Measurements from ENCODE around the gene BABAM2.

Gene BABAM2

GRCh38 chr2:27921880-27922547 is 31.5 kb downstream of the BABAM2 start:
- 85 to 91% methylated on average over 2 to 4 of the region's 6 CpGs for WGBS, 2 experiments (ENCODE audit: insufficient coverage in 2 of 2)

GRCh38 chr2:27922842-27923241 is 32.3 kb downstream of the BABAM2 start:
- Histone ChIP-seq H3K9me3 (ENCODE audit: control insufficient read depth, low read length) (no peaks in the 10 kb centered on the region), H3K36me3 (ENCODE audit: control insufficient read depth, insufficient read depth, low read length) (no peaks in the 10 kb centered on the region), H3K4me1 (ENCODE audit: control insufficient read depth, insufficient read depth, low read length, poor library complexity, severe bottlenecking) (no peaks in the 10 kb centered on the region), H3K4me3 (ENCODE audit: extremely low read depth, insufficient read depth, low read length, poor library complexity, severe bottlenecking) (no peak overlapping the region), H3K27ac (ENCODE audit: low read depth, low read length, severe bottlenecking) (no peak overlapping the region)
- no CpG with 5 or more reads among the region's 1 CpG for WGBS, 2 experiments (ENCODE audit: insufficient coverage in 2 of 2)

More at GRCh38 chr2:27921880-27922547, 31.5 kb downstream of the BABAM2 start:
- no peaks in the 10 kb centered on the region for H3K36me3 ChIP-seq (ENCODE audit: control insufficient read depth, insufficient read depth, low read length)
- no peak overlapping the region for H3K27ac ChIP-seq (ENCODE audit: low read depth, low read length, severe bottlenecking)
- no peak overlapping the region for H3K4me3 ChIP-seq (ENCODE audit: extremely low read depth, insufficient read depth, low read length, poor library complexity, severe bottlenecking)
- H3K4me1 ChIP-seq (ENCODE audit: control insufficient read depth, insufficient read depth, low read length, poor library complexity, severe bottlenecking): no peaks in the 10 kb centered on the region
- no peaks in the 10 kb centered on the region for H3K9me3 ChIP-seq (ENCODE audit: control insufficient read depth, low read length)

- no peaks in the 10 kb centered on the region for H3K9me3 ChIP-seq (ENCODE audit: control insufficient read depth, low read length)
- no peak overlapping the region for H3K4me3 ChIP-seq (ENCODE audit: extremely low read depth, insufficient read depth, low read length, poor library complexity, severe bottlenecking)
- no peaks in the 10 kb centered on the region for H3K36me3 ChIP-seq (ENCODE audit: control insufficient read depth, insufficient read depth, low read length)
- H3K27ac ChIP-seq (ENCODE audit: low read depth, low read length, severe bottlenecking): no peak overlapping the region
- WGBS, 2 experiments (ENCODE audit: insufficient coverage in 2 of 2): 90 to 93% methylated on average over 1 to 2 of the region's 4 CpGs
- no peaks in the 10 kb centered on the region for H3K4me1 ChIP-seq (ENCODE audit: control insufficient read depth, insufficient read depth, low read length, poor library complexity, severe bottlenecking)
Observed at GRCh38 chr2:27925766-27926472, 35.4 kb downstream of the BABAM2 start.

GRCh38 chr2:27929916-27930486 is 39.5 kb downstream of the BABAM2 start:
- 88 to 89% methylated on average over 8 to 9 of the region's 11 CpGs for WGBS, 2 experiments (ENCODE audit: insufficient coverage in 2 of 2)

GRCh38 chr2:27931361-27931950 is 40.9 kb downstream of the BABAM2 start:
- no peaks in the 10 kb centered on the region for H3K36me3 ChIP-seq (ENCODE audit: control insufficient read depth, insufficient read depth, low read length)
- H3K4me3 ChIP-seq (ENCODE audit: extremely low read depth, insufficient read depth, low read length, poor library complexity, severe bottlenecking): no peak overlapping the region
- no peaks in the 10 kb centered on the region for H3K4me1 ChIP-seq (ENCODE audit: control insufficient read depth, insufficient read depth, low read length, poor library complexity, severe bottlenecking)
- H3K9me3 ChIP-seq (ENCODE audit: control insufficient read depth, low read length): no peaks in the 10 kb centered on the region
- no peak overlapping the region for H3K27ac ChIP-seq (ENCODE audit: low read depth, low read length, severe bottlenecking)
- WGBS, 2 experiments (ENCODE audit: insufficient coverage in 2 of 2): 100% methylated on average over 1 of the region's 4 CpGs

More at GRCh38 chr2:27929916-27930486, 39.5 kb downstream of the BABAM2 start:
- no peak overlapping the region for H3K4me3 ChIP-seq (ENCODE audit: extremely low read depth, insufficient read depth, low read length, poor library complexity, severe bottlenecking)
- H3K36me3 ChIP-seq (ENCODE audit: control insufficient read depth, insufficient read depth, low read length): no peaks in the 10 kb centered on the region
- H3K27ac ChIP-seq (ENCODE audit: low read depth, low read length, severe bottlenecking): no peak overlapping the region
- no peaks in the 10 kb centered on the region for H3K4me1 ChIP-seq (ENCODE audit: control insufficient read depth, insufficient read depth, low read length, poor library complexity, severe bottlenecking)
- no peaks in the 10 kb centered on the region for H3K9me3 ChIP-seq (ENCODE audit: control insufficient read depth, low read length)

- no peaks in the 10 kb centered on the region for H3K36me3 ChIP-seq (ENCODE audit: control insufficient read depth, insufficient read depth, low read length)
- H3K4me3 ChIP-seq (ENCODE audit: extremely low read depth, insufficient read depth, low read length, poor library complexity, severe bottlenecking): no peak overlapping the region
- 100% methylated on average over 2 of the region's 2 CpGs for WGBS, 2 experiments (ENCODE audit: insufficient coverage in 2 of 2)
- no peaks in the 10 kb centered on the region for H3K9me3 ChIP-seq (ENCODE audit: control insufficient read depth, low read length)
- H3K27ac ChIP-seq (ENCODE audit: low read depth, low read length, severe bottlenecking): no peak overlapping the region
- H3K4me1 ChIP-seq (ENCODE audit: control insufficient read depth, insufficient read depth, low read length, poor library complexity, severe bottlenecking): no peaks in the 10 kb centered on the region
Observed at GRCh38 chr2:27932396-27932795, 41.9 kb downstream of the BABAM2 start.

GRCh38 chr2:27935026-27935425 is 44.5 kb downstream of the BABAM2 start:
- 100% methylated on average over 2 of the region's 3 CpGs for WGBS, 2 experiments (ENCODE audit: insufficient coverage in 2 of 2)
- H3K36me3 ChIP-seq (ENCODE audit: control insufficient read depth, insufficient read depth, low read length): no peaks in the 10 kb centered on the region
- H3K4me3 ChIP-seq (ENCODE audit: extremely low read depth, insufficient read depth, low read length, poor library complexity, severe bottlenecking): no peak overlapping the region
- H3K27ac ChIP-seq (ENCODE audit: low read depth, low read length, severe bottlenecking): no peak overlapping the region
- no peaks in the 10 kb centered on the region for H3K9me3 ChIP-seq (ENCODE audit: control insufficient read depth, low read length)
- H3K4me1 ChIP-seq (ENCODE audit: control insufficient read depth, insufficient read depth, low read length, poor library complexity, severe bottlenecking): no peaks in the 10 kb centered on the region

- Histone ChIP-seq H3K9me3 (ENCODE audit: control insufficient read depth, low read length) (no peaks in the 10 kb centered on the region), H3K27ac (ENCODE audit: low read depth, low read length, severe bottlenecking) (no peak overlapping the region), H3K4me1 (ENCODE audit: control insufficient read depth, insufficient read depth, low read length, poor library complexity, severe bottlenecking) (no peaks in the 10 kb centered on the region), H3K4me3 (ENCODE audit: extremely low read depth, insufficient read depth, low read length, poor library complexity, severe bottlenecking) (no peak overlapping the region), H3K36me3 (ENCODE audit: control insufficient read depth, insufficient read depth, low read length) (no peaks in the 10 kb centered on the region)
- 95 to 100% methylated on average over 1 of the region's 2 CpGs for WGBS, 2 experiments (ENCODE audit: insufficient coverage in 2 of 2)
Observed at GRCh38 chr2:27940090-27940671, 49.7 kb downstream of the BABAM2 start.

GRCh38 chr2:27940982-27941381 is 50.5 kb downstream of the BABAM2 start:
- Histone ChIP-seq H3K9me3 (ENCODE audit: control insufficient read depth, low read length) (no peaks in the 10 kb centered on the region), H3K27ac (ENCODE audit: low read depth, low read length, severe bottlenecking) (no peak overlapping the region), H3K4me1 (ENCODE audit: control insufficient read depth, insufficient read depth, low read length, poor library complexity, severe bottlenecking) (no peaks in the 10 kb centered on the region), H3K36me3 (ENCODE audit: control insufficient read depth, insufficient read depth, low read length) (no peaks in the 10 kb centered on the region), H3K4me3 (ENCODE audit: extremely low read depth, insufficient read depth, low read length, poor library complexity, severe bottlenecking) (no peak overlapping the region)
- WGBS, 2 experiments (ENCODE audit: insufficient coverage in 2 of 2): 87 to 93% methylated on average over 5 of the region's 5 CpGs

- H3K27ac ChIP-seq (ENCODE audit: low read depth, low read length, severe bottlenecking): no peak overlapping the region
- H3K36me3 ChIP-seq (ENCODE audit: control insufficient read depth, insufficient read depth, low read length): no peaks in the 10 kb centered on the region
- no peaks in the 10 kb centered on the region for H3K9me3 ChIP-seq (ENCODE audit: control insufficient read depth, low read length)
- H3K4me3 ChIP-seq (ENCODE audit: extremely low read depth, insufficient read depth, low read length, poor library complexity, severe bottlenecking): no peak overlapping the region
- H3K4me1 ChIP-seq (ENCODE audit: control insufficient read depth, insufficient read depth, low read length, poor library complexity, severe bottlenecking): no peaks in the 10 kb centered on the region
- WGBS, 2 experiments (ENCODE audit: insufficient coverage in 2 of 2): 92 to 97% methylated on average over 2 to 6 of the region's 8 CpGs
Observed at GRCh38 chr2:27942612-27943547, 52.4 kb downstream of the BABAM2 start.

Data from mesodermal cell (in vitro differentiated cells).